ENCODE results near the gene RNASE9. TPM values are rescaled to one million over a fixed set of nuclear protein-coding genes. Genes with fewer than 3 reads are reported as not detected.
A peak's percentile ranks its signal among the peaks of the same experiment; 100 is the strongest.

The RNASE9 gene
- total and polyA plus RNA-seq, 2 of the 4 experiments (the other 2 are of a cell fraction): not detected

DNA sequence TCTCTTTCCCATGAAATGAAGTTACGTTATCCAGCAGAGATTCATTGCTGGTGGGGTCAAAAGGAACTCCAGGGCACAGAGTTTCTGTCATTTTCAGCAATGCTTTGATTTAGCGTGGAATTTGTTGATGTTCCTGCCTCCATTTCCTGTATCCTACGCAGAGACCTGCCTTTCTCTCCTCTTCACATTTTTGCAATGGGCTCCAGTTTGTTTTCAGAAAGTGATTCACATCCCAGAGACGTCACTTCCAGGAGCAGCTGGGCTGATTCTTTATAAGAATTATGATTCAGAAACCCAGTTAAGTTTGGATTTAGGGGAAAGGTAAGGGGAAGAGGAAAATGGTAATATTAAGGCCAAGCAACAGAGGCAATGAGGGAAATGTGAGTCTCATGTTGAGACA, 43.9 kb downstream of the RNASE9 start:
- H2AFZ ChIP-seq (replicated peaks; ENCODE audit: low read length, poor library complexity): peak overlapping the region; percentile 71
- dilution Hi-C loops (cut with HindIII; ENCODE audit: low sequenced_read_pairs, unreplicated experiment): no loop called here
- CTCF ChIA-PET: no interaction called here
- POLR2A ChIA-PET (ENCODE audit: unreplicated experiment): no interaction called here
- H3K4me3 ChIP-seq (ENCODE audit: insufficient read depth, low read depth, low read length): no peak overlapping the region
- no peaks in the 10 kb centered on the region for H3K79me1 ChIP-seq (ENCODE audit: low read depth in 1 of 2, low read length in 2 of 2)
- H3K27me3 ChIP-seq (ENCODE audit: control insufficient read depth, insufficient read depth, low read length): no peaks in the 10 kb centered on the region
- 0 out of 2 replicates have a peak overlapping the region, but pooled peaks have one; percentile 42 for H4K91ac ChIP-seq (ENCODE audit: insufficient read depth, low read depth, low read length)
- no peaks in the 10 kb centered on the region for H3K9me3 ChIP-seq (ENCODE audit: control insufficient read depth, insufficient read depth, low read length)
- peak overlapping the region; percentile 57; the same call in 1 of the 2 replicates for H3K4me2 ChIP-seq (ENCODE audit: low read depth, low read length)
- H3K23ac ChIP-seq (ENCODE audit: low read depth, low read length): no peak overlapping the region
- H2BK15ac ChIP-seq (ENCODE audit: low read depth, low read length): 0 out of 3 replicates have a peak overlapping the region, but pooled peaks have one; percentile 19
- no peak overlapping the region for H3K9ac ChIP-seq (ENCODE audit: low read depth, low read length)
- ATAC-seq (ENCODE audit: low read depth): peak; percentile 69
- no peak overlapping the region for H2AK5ac ChIP-seq (ENCODE audit: low read depth, low read length)
- peak overlapping the region; percentile 96; the same call in 1 of the 2 replicates for H3K18ac ChIP-seq (ENCODE audit: low read depth, low read length)
- peak overlapping the region; percentile 6; the same call in 1 of the 2 replicates for H3K4ac ChIP-seq (ENCODE audit: low read depth, low read length)
- peak overlapping the region; percentile 93 for H2BK5ac ChIP-seq (ENCODE audit: low read depth, low read length, poor library complexity, severe bottlenecking)
- no peak overlapping the region for H2BK120ac ChIP-seq (ENCODE audit: low read depth, low read length)
- no peak overlapping the region for H3K14ac ChIP-seq (replicated peaks; ENCODE audit: low read depth, low read length)
- H3K56ac ChIP-seq (ENCODE audit: extremely low read depth, insufficient read depth, low read length): no peak overlapping the region
- no peaks in the 10 kb centered on the region for H4K20me1 ChIP-seq (ENCODE audit: insufficient read depth, low read length)
- in situ Hi-C loops (cut with MboI; ENCODE audit: low sequenced_read_pairs): no loop called here
- WGBS, 2 experiments (ENCODE audit: extremely low coverage in 2 of 2, insufficient read length in 1 of 2): no CpG with 5 or more reads among the region's 4 CpGs
- H2BK20ac ChIP-seq (ENCODE audit: low read depth, low read length): no peak overlapping the region
- H4K5ac ChIP-seq (ENCODE audit: low read depth, low read length): peak overlapping the region; percentile 98
- no peak for TF ChIP-seq CHD1 (IDR thresholded peaks at IDR 0.05; ENCODE audit: low read depth, low read length)
- no peak for TF ChIP-seq SMC3 (IDR thresholded peaks at IDR 0.05; ENCODE audit: low read depth, low read length)
- TF ChIP-seq CTCF (conservative IDR thresholded peaks at IDR 0.05; ENCODE audit: low read depth, low read length): no peak
- no peak for TF ChIP-seq CEBPB (IDR thresholded peaks at IDR 0.05; ENCODE audit: low read depth, low read length)
- no peak for TF ChIP-seq MAZ (IDR thresholded peaks at IDR 0.05; ENCODE audit: borderline replicate concordance, low read depth, low read length)
- no peak for TF ChIP-seq RCOR1 (IDR thresholded peaks at IDR 0.05; ENCODE audit: insufficient replicate concordance, low read length)
- no peak for TF ChIP-seq MXI1 (IDR thresholded peaks at IDR 0.05; ENCODE audit: borderline replicate concordance, low read depth, low read length)
- TF ChIP-seq MAFK (IDR thresholded peaks at IDR 0.05; ENCODE audit: low read depth, low read length): no peak
- BruUV-seq (replicated peaks): no TSS peak
- H4K8ac ChIP-seq (ENCODE audit: low read depth in 2 of 2, low read length in 2 of 2): peak overlapping the region; percentile 78 to 95
- intact Hi-C loops (cut with micrococcal nuclease): no loop called here
- peak overlapping the region; percentile 25 for H3K27ac ChIP-seq (ENCODE audit: insufficient read depth, low read length)
- peak; percentile 89 for DNase-seq
- peaks cover 5% of the 10 kb centered on the region for H3K4me1 ChIP-seq (ENCODE audit: control insufficient read depth, insufficient read depth, low read length)
- H3K36me3 ChIP-seq (ENCODE audit: control insufficient read depth, insufficient read depth, low read length): no peaks in the 10 kb centered on the region
- no peaks in the 10 kb centered on the region for H3K9me1 ChIP-seq (ENCODE audit: insufficient read depth, low read length)
- no peak overlapping the region for H2AK9ac ChIP-seq (replicated peaks; ENCODE audit: low read depth, low read length, poor library complexity)
